Measurements from ENCODE around the gene EXOC6B. TPM values are rescaled to one million over a fixed set of nuclear protein-coding genes. Genes with fewer than 3 reads are reported as not detected.
A peak's percentile ranks its signal among the peaks of the same experiment; 100 is the strongest.

Gene EXOC6B
- total and polyA plus RNA-seq, 5 donors, result 17.5 to 127 (median 117) TPM

DNA sequence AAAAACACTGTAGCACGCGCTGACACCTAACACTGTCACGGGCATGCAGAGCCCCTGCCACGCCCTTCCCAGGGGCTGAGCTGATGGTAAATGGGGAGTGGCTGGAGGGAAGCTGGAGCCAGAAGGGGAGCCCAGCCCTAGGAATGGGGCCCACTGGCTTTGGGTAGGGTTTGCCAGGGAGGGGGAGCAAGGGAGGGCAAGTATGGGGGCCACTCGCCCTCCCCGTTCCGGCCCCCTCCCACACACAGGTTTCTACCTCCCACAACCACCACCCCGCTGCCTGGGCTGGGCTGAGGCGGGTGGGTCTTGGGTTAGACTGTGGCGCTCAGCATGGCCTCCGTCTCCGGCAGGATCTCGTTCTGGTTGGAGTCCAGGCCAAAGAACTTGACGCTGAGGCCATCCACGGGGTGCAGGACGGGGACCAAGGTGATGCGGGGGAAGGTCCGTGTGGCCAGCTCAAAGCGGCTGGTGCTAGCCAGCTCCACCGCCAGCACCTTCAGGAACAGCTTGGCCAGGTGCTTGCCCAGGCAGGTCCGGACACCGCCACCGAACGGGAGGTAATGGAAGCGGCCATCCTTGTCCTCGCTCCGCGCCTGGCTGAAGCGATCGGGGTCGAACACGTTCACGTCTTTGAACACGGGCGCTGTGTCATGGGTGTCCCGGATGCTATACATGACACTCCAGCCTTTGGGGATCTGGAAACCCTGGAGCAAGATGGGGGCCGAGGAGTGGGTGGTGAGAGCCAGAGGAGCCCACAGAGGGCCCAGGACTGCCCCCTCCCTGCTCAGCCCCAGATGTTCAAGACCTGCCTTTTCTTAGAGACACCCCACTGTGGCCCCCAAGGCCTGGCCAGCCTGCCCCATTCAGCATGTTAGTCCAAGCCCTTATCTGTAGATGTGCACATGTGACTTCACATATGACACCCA lies 693.7 kb downstream of the EXOC6B start:
- WGBS, result 94% methylated on average over 37 of the region's 37 CpGs
- no peak overlapping the region for H3K27ac ChIP-seq (ENCODE audit: low read length)
- ATAC-seq, result no peak
- no peaks in the 10 kb centered on the region for H3K4me1 ChIP-seq (ENCODE audit: control insufficient read depth, insufficient read depth, low read length)
- H3K27me3 ChIP-seq (ENCODE audit: control insufficient read depth, insufficient read depth), result no peaks in the 10 kb centered on the region
- no peak for DNase-seq
- intact Hi-C loops (cut with DNase I), result loop anchor here in 1 of 4 donors (10.0 kb wide), 1 partner anchor 117 kb away; no protein-coding TSS in a partner anchor
- no peak overlapping the region for H3K4me3 ChIP-seq (ENCODE audit: low read length)
- H3K9me3 ChIP-seq (ENCODE audit: control insufficient read depth, low read length), result no peaks in the 10 kb centered on the region

DNA sequence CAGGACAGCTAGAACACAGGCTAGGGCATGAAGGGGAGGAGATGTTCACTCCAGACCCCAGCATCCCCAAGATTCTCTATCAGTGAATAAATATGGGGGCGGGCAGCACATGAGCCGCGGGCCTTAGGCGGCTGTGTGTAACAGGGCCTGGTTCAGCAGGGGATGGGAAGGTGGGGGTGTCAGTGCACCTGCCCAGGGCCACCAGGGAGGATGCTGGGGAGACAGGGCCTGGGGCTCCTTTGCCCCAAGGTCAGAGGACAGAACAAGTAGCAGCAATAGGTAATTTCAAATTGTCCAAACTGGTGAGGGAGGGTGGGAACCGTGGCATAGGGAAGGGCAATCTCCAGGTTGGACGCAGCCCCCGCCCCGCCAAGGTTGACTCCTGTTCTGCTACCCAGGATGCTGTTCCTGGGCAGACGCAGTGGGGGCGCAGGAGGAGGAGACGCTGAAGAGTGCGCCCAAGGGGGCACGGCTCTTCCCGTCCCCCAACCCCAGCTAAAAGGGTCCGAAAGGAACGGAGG lies 694.4 kb downstream of the EXOC6B start:
- no peaks in the 10 kb centered on the region for H3K9me3 ChIP-seq (ENCODE audit: control insufficient read depth, low read length)
- H3K27me3 ChIP-seq (ENCODE audit: control insufficient read depth, insufficient read depth), result no peaks in the 10 kb centered on the region
- WGBS, result 95% methylated on average over 16 of the region's 16 CpGs
- no peak overlapping the region for H3K27ac ChIP-seq (ENCODE audit: low read length)
- H3K4me1 ChIP-seq (ENCODE audit: control insufficient read depth, insufficient read depth, low read length), result no peaks in the 10 kb centered on the region
- ATAC-seq, result no peak
- no peak overlapping the region for H3K4me3 ChIP-seq (ENCODE audit: low read length)
- intact Hi-C loops (cut with DNase I), result loop anchor here in 1 of 4 donors (10.0 kb wide), 1 partner anchor 117 kb away; no protein-coding TSS in a partner anchor
- no peak for DNase-seq

DNA sequence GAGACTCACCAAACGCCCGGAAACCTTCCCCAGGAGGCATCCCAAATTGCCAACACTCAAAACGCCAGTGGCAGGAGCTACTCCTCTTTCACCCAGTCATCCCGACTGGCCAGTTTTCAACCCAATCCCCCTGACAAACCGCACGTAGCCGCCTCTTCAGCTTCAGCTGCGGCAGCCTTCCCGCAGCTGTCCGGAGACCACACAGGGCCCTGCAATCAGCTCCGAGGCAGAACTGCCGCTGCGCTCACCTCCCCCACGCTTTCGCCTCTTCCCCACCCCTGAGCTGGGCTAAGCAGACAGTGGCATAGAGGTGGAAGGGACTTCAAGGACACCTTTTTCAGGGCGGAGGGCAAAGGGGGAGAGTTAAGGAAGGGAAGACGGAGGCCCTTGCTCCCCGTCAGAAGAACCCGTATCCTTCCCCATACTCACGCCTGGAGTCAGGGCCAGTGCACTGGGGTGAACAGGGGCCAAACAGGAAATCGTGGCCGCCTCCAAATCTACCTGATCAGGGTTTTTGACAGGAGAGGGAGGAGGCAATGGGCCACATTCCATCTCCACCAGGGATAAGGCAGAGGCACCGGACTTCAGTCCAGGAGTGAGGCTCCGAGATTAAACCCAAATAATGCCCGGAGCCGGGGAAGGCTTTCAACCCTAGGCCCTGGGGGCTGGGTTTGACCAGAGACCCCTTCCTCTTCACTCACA lies 695.0 kb downstream of the EXOC6B start:
- Histone ChIP-seq H3K9me3 (ENCODE audit: control insufficient read depth, low read length) (no peaks in the 10 kb centered on the region), H3K4me1 (ENCODE audit: control insufficient read depth, insufficient read depth, low read length) (no peaks in the 10 kb centered on the region), H3K4me3 (ENCODE audit: low read length) (no peak overlapping the region), H3K27ac (ENCODE audit: low read length) (no peak overlapping the region), H3K27me3 (ENCODE audit: control insufficient read depth, insufficient read depth) (no peaks in the 10 kb centered on the region)
- ATAC-seq (no peak), DNase-seq (no peak)
- WGBS, result 76% methylated on average over 26 of the region's 26 CpGs
- intact Hi-C loops (cut with DNase I), result loop anchor here in 1 of 4 donors (10.0 kb wide), 1 partner anchor 116 kb away; no protein-coding TSS in a partner anchor

DNA sequence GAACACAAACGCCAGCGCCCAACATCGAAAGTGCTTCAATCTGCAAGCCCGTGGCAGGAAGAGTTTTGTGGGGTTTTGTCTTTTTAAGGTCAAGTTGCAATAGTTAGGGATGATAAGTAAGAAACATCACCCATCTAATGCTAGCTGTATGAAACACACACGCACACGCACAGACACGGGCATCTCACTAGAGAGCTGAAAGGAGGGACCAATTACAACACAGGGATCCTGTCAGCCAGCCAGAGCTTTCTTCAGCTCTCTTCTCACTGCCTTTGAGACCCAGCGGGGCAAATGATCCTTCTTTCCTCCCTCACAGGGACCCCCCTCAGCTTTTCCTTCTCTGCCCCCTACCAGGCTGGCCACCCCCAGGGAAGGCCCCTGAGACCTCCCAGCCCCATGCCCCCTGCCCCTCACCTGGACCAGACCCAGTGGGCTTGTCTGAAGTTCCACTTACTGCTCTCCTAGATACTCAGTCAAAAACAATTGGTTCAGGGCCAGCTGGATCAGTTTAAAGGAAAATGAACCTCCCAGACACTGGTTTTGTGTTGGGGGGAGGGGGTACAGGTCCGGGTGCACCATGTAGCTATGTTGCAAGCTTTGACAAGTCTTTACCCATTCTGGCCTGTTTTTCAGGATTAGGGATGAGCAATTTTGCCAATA lies 696.0 kb downstream of the EXOC6B start:
- intact Hi-C loops (cut with DNase I), result loop anchor here in 1 of 4 donors (10.0 kb wide), 1 partner anchor 115 kb away; no protein-coding TSS in a partner anchor
- WGBS, result 75% methylated on average over 9 of the region's 9 CpGs
- ATAC-seq (no peak), DNase-seq (peak in 1 of 3 donors; percentile 68)
- H3K4me3 ChIP-seq (ENCODE audit: low read length), result no peak overlapping the region
- no peak overlapping the region for H3K27ac ChIP-seq (ENCODE audit: low read length)
- no peaks in the 10 kb centered on the region for H3K4me1 ChIP-seq (ENCODE audit: control insufficient read depth, insufficient read depth, low read length)
- H3K27me3 ChIP-seq (ENCODE audit: control insufficient read depth, insufficient read depth), result no peaks in the 10 kb centered on the region
- no peaks in the 10 kb centered on the region for H3K9me3 ChIP-seq (ENCODE audit: control insufficient read depth, low read length)

DNA sequence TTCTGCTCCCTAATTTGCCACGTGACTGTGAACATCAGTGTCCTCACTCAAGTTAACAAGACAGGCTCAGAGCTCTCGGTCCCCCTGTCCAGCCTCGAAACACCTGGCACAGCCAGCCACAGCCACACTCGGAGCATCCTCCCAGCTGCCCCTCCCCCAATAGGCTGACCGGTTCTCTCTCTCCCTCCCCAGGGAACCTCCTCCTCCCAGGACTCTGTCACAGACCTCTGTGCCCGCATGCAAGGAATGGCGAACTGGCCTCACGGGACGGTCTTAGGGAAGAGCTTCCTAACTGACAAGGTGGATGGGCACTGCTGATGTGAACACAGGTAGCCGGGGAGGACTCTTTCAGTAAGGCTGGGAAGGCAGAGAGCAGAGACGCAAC lies 697.0 kb downstream of the EXOC6B start:
- Histone ChIP-seq H3K9me3 (ENCODE audit: control insufficient read depth, low read length) (no peaks in the 10 kb centered on the region), H3K27ac (ENCODE audit: low read length) (no peak overlapping the region), H3K4me1 (ENCODE audit: control insufficient read depth, insufficient read depth, low read length) (no peaks in the 10 kb centered on the region), H3K27me3 (ENCODE audit: control insufficient read depth, insufficient read depth) (no peaks in the 10 kb centered on the region), H3K4me3 (ENCODE audit: low read length) (no peak overlapping the region)
- 77% methylated on average over 11 of the region's 11 CpGs for WGBS
- intact Hi-C loops (cut with DNase I), result no loop called here
- no peak for DNase-seq
- ATAC-seq, result no peak

DNA sequence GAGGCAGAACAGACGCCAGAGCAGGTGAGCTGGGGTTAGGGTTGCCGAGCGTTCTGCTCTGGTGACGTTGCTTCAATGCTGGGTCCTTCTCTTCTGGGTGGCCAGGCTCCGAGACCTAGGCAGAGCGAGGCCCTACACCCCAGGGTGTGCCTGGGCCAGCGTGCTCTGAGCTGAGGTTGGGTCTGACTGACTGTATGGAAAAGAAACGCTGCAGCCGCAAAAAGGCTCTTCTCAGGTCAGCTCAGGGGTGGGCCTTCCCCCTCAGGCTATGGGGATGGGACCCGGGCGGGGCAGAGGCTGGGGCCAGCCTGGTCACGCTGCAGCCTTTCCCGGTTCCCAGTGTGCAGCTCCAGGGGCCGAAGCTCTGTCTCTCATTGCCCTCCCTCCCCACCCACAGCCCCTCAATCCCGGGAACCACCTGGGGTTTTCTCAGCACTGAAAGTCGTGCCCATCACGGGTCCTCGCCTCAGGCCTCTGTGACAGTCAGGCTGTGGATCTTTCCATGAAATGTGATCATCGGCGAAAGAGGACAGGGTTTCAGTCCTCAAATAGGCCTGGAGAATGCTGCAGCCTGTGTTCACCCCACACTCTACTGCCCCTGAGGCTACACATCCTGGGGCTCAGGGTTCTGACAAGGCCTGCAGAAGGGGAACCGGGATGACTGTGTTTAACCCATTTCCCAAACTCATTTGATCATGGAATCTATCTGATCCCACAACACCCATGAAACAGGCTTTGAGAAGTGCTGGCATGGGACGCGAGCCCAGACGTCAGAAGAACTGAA lies 697.6 kb downstream of the EXOC6B start:
- no peaks in the 10 kb centered on the region for H3K4me1 ChIP-seq (ENCODE audit: control insufficient read depth, insufficient read depth, low read length)
- ATAC-seq (no peak), DNase-seq (peak in 1 of 3 donors; percentile 26)
- no peak overlapping the region for H3K27ac ChIP-seq (ENCODE audit: low read length)
- H3K9me3 ChIP-seq (ENCODE audit: control insufficient read depth, low read length), result no peaks in the 10 kb centered on the region
- 90% methylated on average over 24 of the region's 24 CpGs for WGBS
- H3K27me3 ChIP-seq (ENCODE audit: control insufficient read depth, insufficient read depth), result no peaks in the 10 kb centered on the region
- no peak overlapping the region for H3K4me3 ChIP-seq (ENCODE audit: low read length)
- intact Hi-C loops (cut with DNase I), result no loop called here

DNA sequence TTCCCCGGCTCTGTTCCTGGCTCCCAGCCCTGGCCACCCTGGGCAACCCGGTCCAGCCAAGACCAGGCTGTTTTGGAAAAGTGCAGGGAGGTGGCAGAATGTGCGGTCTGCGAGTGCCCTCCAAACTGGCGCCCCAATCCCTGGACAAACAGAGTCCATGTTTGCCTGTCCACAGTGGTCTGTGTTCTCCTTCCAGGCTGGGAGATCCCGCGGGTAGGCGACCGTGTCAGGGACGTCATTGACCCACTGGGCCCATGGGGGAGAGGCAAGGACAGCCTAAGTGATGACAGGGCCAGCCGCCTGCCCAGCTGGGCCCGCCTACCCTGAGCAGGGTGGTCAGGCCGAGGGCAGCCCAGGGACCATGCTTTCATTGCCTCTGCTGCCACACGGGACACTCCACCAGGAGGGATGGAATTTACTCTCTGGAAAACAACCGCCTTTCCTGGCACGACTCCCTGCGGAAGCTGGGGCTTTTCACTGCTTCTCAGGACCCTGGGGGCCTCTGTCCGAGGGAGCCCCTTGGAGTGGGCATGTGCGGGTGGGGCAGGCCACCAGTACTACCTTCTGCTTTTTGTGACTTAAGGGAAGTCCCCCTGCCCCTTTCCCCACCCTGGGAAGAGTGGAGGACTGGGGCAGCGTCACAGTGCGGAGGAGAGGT lies 698.3 kb downstream of the EXOC6B start:
- H3K4me3 ChIP-seq (ENCODE audit: low read length), result no peak overlapping the region
- intact Hi-C loops (cut with DNase I), result no loop called here
- 82% methylated on average over 21 of the region's 21 CpGs for WGBS

DNA sequence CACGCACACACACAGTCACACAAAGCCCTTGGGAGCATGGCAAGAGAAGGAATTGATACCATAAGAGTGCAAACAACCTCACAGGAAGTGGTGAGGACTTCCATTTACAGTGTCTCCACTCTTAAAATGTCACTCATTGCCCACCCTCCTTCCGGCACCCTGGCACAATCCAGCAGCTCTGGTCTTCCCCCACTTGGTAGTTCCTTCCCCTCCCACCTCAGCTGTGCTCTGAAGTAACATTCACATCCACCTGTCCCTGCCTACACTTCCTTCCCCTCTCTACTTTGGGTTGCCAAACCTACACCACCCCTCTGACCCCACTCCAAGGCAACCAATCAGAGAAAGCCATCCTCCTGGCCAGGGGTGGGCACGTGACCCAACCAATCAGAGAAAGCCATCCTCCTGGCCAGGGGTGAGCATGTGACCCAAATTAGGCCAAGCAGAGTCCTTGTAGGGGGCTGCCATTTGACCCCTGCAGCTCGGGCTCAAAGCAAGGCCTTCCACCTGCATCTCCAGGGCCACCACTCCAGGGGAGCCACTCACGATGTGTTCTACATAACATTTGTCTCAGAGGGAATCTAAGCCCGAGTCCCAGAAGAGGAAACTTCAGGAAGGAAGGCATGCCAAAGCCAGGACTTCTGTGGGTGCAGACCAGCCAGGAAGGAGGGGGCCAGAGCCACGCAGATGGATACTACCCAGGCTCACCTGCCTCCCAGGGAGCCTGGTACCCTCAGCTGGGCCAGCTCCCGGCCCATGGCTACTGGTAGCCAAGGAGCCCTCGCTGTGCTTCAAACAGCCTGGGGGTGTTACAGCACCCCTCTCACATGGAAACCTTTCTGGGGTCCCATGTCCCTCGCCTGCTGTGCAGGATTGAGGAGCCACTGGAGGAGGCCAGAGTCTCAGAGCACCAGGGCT lies 699.4 kb downstream of the EXOC6B start:
- ATAC-seq (no peak), DNase-seq (peak in 1 of 3 donors; percentile 22)
- WGBS, result 85% methylated on average over 10 of the region's 10 CpGs
- intact Hi-C loops (cut with DNase I), result no loop called here
- no peaks in the 10 kb centered on the region for H3K27me3 ChIP-seq (ENCODE audit: control insufficient read depth, insufficient read depth)
- no peak overlapping the region for H3K4me3 ChIP-seq (ENCODE audit: low read length)
- no peak overlapping the region for H3K27ac ChIP-seq (ENCODE audit: low read length)
- no peaks in the 10 kb centered on the region for H3K9me3 ChIP-seq (ENCODE audit: control insufficient read depth, low read length)
- H3K4me1 ChIP-seq (ENCODE audit: control insufficient read depth, insufficient read depth, low read length), result no peaks in the 10 kb centered on the region

More for the DNA sequence above, 698.3 kb downstream of the EXOC6B start:
- no peaks in the 10 kb centered on the region for H3K27me3 ChIP-seq (ENCODE audit: control insufficient read depth, insufficient read depth)
- peak in 1 of 3 donors; percentile 40 for DNase-seq
- H3K27ac ChIP-seq (ENCODE audit: low read length), result no peak overlapping the region
- no peaks in the 10 kb centered on the region for H3K9me3 ChIP-seq (ENCODE audit: control insufficient read depth, low read length)
- no peaks in the 10 kb centered on the region for H3K4me1 ChIP-seq (ENCODE audit: control insufficient read depth, insufficient read depth, low read length)
- ATAC-seq, result peak in 1 of 2 donors; percentile 24
